ENCODE measurements around the gene CRNN. TPM values are rescaled to one million over a fixed set of nuclear protein-coding genes. Genes with fewer than 3 reads are reported as not detected.
A peak's percentile ranks its signal among the peaks of the same experiment; 100 is the strongest.

The CRNN gene
- total RNA-seq, 4 donors from 2014 or later: 2.2 to 103 (median 4.7) TPM

DNA sequence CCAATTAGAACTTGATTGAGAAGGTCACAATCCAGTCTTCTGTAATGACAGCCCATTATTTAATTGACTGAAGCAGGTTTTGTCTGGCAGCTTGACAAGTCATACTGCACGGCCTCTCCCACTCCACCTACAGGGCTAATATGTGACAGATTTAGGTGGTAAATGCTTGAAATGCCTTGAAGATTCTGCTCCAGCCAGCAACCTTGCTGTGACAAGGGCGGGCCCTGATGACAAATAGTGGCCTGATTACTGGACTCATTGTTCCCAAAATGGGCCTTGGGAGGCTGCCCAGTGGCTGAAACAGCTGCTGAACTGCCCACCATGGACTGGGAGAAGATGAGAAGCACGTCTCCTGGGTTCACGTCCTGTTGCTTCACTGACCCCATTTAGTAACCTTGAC is 30.0 kb upstream of the CRNN start:
- no peaks in the 10 kb centered on the region for H3K36me3 ChIP-seq
- WGBS, 2 donors (ENCODE audit: low coverage in 1 of 2): 37 to 92% methylated on average over 2 to 3 of the region's 4 CpGs
- ATAC-seq: no peak
- no peak for TF ChIP-seq EP300 (IDR thresholded peaks at IDR 0.05)
- TF ChIP-seq, protein P1, sequence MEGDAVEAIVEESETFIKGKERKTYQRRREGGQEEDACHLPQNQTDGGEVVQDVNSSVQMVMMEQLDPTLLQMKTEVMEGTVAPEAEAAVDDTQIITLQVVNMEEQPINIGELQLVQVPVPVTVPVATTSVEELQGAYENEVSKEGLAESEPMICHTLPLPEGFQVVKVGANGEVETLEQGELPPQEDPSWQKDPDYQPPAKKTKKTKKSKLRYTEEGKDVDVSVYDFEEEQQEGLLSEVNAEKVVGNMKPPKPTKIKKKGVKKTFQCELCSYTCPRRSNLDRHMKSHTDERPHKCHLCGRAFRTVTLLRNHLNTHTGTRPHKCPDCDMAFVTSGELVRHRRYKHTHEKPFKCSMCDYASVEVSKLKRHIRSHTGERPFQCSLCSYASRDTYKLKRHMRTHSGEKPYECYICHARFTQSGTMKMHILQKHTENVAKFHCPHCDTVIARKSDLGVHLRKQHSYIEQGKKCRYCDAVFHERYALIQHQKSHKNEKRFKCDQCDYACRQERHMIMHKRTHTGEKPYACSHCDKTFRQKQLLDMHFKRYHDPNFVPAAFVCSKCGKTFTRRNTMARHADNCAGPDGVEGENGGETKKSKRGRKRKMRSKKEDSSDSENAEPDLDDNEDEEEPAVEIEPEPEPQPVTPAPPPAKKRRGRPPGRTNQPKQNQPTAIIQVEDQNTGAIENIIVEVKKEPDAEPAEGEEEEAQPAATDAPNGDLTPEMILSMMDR (IDR thresholded peaks at IDR 0.05): no peak
- TF ChIP-seq POLR2AphosphoS5 (IDR thresholded peaks at IDR 0.05): no peak
- no peak for TF ChIP-seq POLR2A (IDR thresholded peaks at IDR 0.05)
- no peak overlapping the region for H3K4me3 ChIP-seq
- H3K4me1 ChIP-seq: no peaks in the 10 kb centered on the region
- H3K27ac ChIP-seq: no peak overlapping the region
- no peaks in the 10 kb centered on the region for H3K27me3 ChIP-seq
- H3K9me3 ChIP-seq: no peaks in the 10 kb centered on the region

DNA sequence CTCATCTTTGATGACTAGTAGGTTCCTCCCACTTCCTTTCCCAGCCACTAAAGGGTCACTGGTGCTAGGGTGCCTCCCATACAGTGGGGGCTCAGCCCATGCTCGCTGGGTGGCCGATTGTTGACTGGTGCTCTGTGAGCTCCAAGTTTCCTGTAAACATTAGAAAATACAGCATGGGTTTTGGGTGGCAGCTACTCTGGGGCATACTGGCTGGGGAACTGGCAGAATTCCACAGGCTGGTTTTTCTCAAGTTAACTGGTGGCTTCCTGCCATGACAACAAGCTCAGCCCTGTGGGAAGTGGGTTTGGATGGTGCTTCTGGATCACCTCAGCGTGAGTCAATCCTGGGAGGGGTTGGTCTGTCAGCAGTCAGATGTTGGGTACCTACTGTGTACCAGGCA is 28.7 kb upstream of the CRNN start:
- TF ChIP-seq, protein P1 (IDR thresholded peaks at IDR 0.05): no peak
- TF ChIP-seq POLR2AphosphoS5 (IDR thresholded peaks at IDR 0.05): no peak
- Histone ChIP-seq H3K36me3 (no peaks in the 10 kb centered on the region), H3K4me3 (no peak overlapping the region), H3K9me3 (no peaks in the 10 kb centered on the region), H3K27ac (no peak overlapping the region), H3K27me3 (peaks cover 3% of the 10 kb centered on the region), H3K4me1 (no peaks in the 10 kb centered on the region)
- peak; percentile 26 for ATAC-seq
- 48% methylated on average over 2 of the region's 3 CpGs; no CpG with 5 or more reads in 1 of the 2 donors for WGBS, 2 donors (ENCODE audit: low coverage in 1 of 2)

DNA sequence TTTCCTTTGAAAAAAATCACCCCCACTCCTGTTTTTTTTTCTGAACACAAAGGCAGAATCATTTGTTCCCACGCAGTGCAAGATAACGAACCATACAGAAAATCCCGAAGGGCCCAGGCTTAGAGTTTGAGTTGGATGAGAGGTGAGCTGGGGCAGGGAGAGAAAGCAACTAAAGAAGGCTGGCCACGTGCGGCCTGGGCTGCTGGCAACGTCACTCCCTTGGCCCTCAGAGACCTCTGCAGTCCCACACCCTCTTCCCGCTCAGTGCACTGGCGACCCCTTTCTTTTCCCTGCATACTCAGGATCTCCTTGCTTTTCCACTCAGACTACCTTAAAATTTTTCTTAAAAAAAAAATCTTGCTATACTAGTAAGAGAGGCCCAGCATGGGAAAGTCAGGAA is 28.2 kb upstream of the CRNN start:
- H3K27ac ChIP-seq: no peak overlapping the region
- no peak for ATAC-seq
- peaks cover 3% of the 10 kb centered on the region for H3K27me3 ChIP-seq
- H3K9me3 ChIP-seq: no peaks in the 10 kb centered on the region
- no peak overlapping the region for H3K4me3 ChIP-seq
- no peaks in the 10 kb centered on the region for H3K4me1 ChIP-seq
- H3K36me3 ChIP-seq: no peaks in the 10 kb centered on the region
- no peak for TF ChIP-seq POLR2A (IDR thresholded peaks at IDR 0.05)
- no peak for TF ChIP-seq EP300 (IDR thresholded peaks at IDR 0.05)
- TF ChIP-seq, protein P1 (IDR thresholded peaks at IDR 0.05): no peak
- no peak for TF ChIP-seq POLR2AphosphoS5 (IDR thresholded peaks at IDR 0.05)
- 48 to 60% methylated on average over 3 of the region's 8 CpGs for WGBS, 2 donors (ENCODE audit: low coverage in 1 of 2)

DNA sequence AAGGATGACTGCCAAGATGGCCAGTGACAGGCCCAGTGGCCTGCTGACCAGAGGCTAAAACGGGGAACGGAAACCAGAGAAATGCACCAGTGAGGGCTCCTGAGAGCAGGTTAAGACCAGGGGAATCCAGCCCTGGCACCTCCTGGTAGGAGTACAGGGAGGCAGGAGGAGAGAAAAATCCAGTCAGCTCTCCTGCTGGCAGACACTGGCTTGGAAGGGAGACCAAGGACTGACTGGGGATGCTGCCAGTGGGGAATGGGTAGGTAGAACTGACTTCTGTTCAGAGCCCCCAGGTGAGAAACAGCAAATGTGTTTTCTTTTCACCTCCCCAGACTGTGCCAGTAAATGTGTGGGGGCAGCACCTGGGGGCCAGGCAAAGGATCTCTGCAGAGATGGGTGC is 27.7 kb upstream of the CRNN start:
- Histone ChIP-seq H3K27me3 (peaks cover 7% of the 10 kb centered on the region), H3K9me3 (no peaks in the 10 kb centered on the region), H3K36me3 (no peaks in the 10 kb centered on the region), H3K4me1 (no peaks in the 10 kb centered on the region), H3K4me3 (no peak overlapping the region), H3K27ac (no peak overlapping the region)
- TF ChIP-seq, protein P1 (IDR thresholded peaks at IDR 0.05): no peak
- TF ChIP-seq POLR2AphosphoS5 (IDR thresholded peaks at IDR 0.05) (no peak), EP300 (IDR thresholded peaks at IDR 0.05) (no peak), POLR2A (IDR thresholded peaks at IDR 0.05) (no peak)
- ATAC-seq: no peak
- WGBS, 2 donors (ENCODE audit: low coverage in 1 of 2): 86% methylated on average over 2 of the region's 2 CpGs; no CpG with 5 or more reads in 1 of the 2 donors

DNA sequence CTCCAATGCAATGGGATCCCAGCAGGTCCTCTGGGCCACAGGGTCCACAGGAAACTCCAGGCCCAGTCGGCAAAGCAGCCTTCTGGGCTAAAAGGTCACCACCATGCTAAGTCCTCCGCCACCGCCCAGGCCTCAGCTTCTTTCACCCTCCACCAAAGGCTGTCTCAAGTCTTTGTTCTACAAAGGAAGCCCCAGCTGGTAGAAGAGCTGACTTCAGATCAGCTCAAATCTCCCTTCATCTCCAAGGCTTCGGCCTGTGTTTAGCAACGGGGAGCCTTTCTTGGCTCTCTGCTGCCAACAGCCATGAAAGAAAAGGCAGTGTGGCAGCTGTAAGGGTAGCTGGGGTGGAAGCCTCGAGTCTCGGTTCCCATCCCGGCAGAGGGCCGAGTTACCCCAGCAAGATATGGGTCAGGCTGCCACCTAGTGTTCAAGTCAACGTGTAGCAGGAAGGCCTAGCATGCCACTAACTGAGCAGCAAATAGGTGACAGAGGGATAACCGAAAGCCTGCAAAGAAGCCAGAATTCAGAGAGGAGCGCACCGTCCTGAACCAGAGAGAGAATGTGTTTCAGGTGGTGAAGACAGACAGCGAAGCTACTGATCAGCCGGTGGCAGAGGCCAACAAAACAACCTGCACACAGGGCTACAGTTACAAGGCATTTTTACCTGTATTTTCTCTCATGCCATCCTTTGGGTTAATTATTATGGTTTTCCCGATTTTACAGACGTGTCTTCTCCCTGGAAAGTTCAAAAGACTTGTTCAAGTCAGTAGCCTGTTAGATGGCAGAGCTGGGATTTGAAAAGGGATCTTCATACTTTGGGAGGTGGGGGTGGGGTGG is 26.8 kb upstream of the CRNN start:
- TF ChIP-seq, protein P1 (IDR thresholded peaks at IDR 0.05): peak; percentile 33 to 79 (median 60)
- no peak for TF ChIP-seq POLR2AphosphoS5 (IDR thresholded peaks at IDR 0.05)
- H3K27me3 ChIP-seq: peaks cover 12% of the 10 kb centered on the region
- 47 to 54% methylated on average over 6 to 10 of the region's 17 CpGs for WGBS, 2 donors (ENCODE audit: low coverage in 1 of 2)
- H3K4me1 ChIP-seq: no peaks in the 10 kb centered on the region
- no peaks in the 10 kb centered on the region for H3K36me3 ChIP-seq
- no peak overlapping the region for H3K4me3 ChIP-seq
- no peaks in the 10 kb centered on the region for H3K9me3 ChIP-seq
- peak; percentile 77 for ATAC-seq
- no peak overlapping the region for H3K27ac ChIP-seq

Data from gastroesophageal sphincter (tissue), 4 donors.